Osteoblast (primary cell): ENCODE results near the gene EPAS1. TPM values are rescaled to one million over a fixed set of nuclear protein-coding genes. Genes with fewer than 3 reads are reported as not detected.
A peak's percentile ranks its signal among the peaks of the same experiment; 100 is the strongest.

Experiments used
- DNase-seq: peaks from one replicate; pipeline ENCODE4 v3.0.0; 2011; ENCODE audit warnings: low spot score, mixed read lengths; ENCODE audit not compliant: insufficient read length; ENCODE audit errors: missing footprints
- H2AFZ ChIP-seq: 2 replicates; pipeline ENCODE4 v1.6.0; 2011; ENCODE audit warnings: mild to moderate bottlenecking, low read length
- H3K27ac ChIP-seq: 2 replicates; pipeline ENCODE4 v1.5.1; 2011; ENCODE audit warnings: mild to moderate bottlenecking, low read depth, low read length, moderate library complexity
- H3K27me3 ChIP-seq: 2 replicates; pipeline ENCODE4 v1.6.0; 2012; ENCODE audit warnings: mild to moderate bottlenecking, control low read depth, inconsistent platforms, low read length, moderate library complexity; ENCODE audit not compliant: insufficient read depth
- H3K36me3 ChIP-seq: 2 replicates; pipeline ENCODE4 v1.5.1; 2011; ENCODE audit warnings: mild to moderate bottlenecking, low read length, control low read depth, moderate library complexity; ENCODE audit not compliant: insufficient read depth
- H3K4me1 ChIP-seq: 2 replicates; pipeline ENCODE4 v1.5.1; 2011; ENCODE audit warnings: mild to moderate bottlenecking, low read length, control low read depth, moderate library complexity; ENCODE audit not compliant: insufficient read depth
- H3K4me2 ChIP-seq: 2 replicates; pipeline ENCODE4 v1.6.0; 2011; ENCODE audit warnings: mild to moderate bottlenecking, low read length; ENCODE audit not compliant: insufficient read depth
- H3K4me3 ChIP-seq: fragments of 200-600 bp; sonication (generic); 3 replicates; pipeline ENCODE4 v1.5.1; 2012; ENCODE audit warnings: mild to moderate bottlenecking, low read length, inconsistent platforms; ENCODE audit not compliant: insufficient read depth
- H3K79me2 ChIP-seq: 2 replicates; pipeline ENCODE4 v1.6.0; 2012; ENCODE audit warnings: mild to moderate bottlenecking, low read length, control low read depth, inconsistent platforms; ENCODE audit not compliant: insufficient read depth
- H3K9me3 ChIP-seq: 2 replicates; pipeline ENCODE4 v1.5.1; 2011; ENCODE audit warnings: low read depth, low read length, control low read depth
- H4K20me1 ChIP-seq: 2 replicates; pipeline ENCODE4 v1.6.0; 2012; ENCODE audit warnings: mild to moderate bottlenecking, low read length, control low read depth; ENCODE audit not compliant: insufficient read depth
- total RNA-seq: library from RNA; depleted of rRNA; stranded (reverse); fragments of >200 nt; gene quantifications from 2 replicates; pipeline ENCODE4 v1.2.3, GENCODE V29; 2012
- TF ChIP-seq, protein P1 (sequence below): IDR thresholded peaks from 2 replicates; pipeline ENCODE4 v1.5.1; 2011; ENCODE audit warnings: mild to moderate bottlenecking, low read depth, low read length, moderate library complexity; ENCODE audit errors: extremely low read depth

Gene EPAS1
- total RNA-seq, 1 donor, result 260 TPM

DNA sequence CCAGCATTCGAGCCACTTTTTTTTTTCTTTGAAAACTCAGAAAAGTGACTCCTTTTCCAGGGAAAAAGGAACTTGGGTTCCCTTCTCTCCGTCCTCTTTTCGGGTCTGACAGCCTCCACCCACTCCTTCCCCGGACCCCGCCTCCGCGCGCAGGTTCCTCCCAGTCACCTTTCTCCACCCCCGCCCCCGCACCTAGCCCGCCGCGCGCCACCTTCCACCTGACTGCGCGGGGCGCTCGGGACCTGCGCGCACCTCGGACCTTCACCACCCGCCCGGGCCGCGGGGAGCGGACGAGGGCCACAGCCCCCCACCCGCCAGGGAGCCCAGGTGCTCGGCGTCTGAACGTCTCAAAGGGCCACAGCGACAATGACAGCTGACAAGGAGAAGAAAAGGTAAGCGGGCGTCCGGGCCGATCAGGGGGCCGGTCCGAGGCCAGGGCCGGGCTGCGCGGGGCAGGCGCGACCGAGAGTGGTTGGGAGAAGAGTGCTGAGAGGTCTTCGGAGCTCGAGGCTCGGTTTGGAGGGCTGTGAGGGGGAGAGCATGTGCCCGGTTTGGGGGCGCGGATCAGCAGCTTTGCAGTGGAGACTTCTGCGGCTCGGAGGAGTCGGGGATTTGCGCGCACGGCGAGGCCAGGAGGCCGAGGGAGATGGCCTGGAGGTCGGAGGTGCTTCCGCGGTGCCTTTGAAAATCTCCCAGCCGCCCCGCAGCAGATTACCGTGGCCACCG, 502 bp downstream of the EPAS1 start:
- Histone ChIP-seq H3K27ac (peak overlapping the region; percentile 83), H3K9me3 (no peaks in the 10 kb centered on the region)
- TF ChIP-seq, protein P1, sequence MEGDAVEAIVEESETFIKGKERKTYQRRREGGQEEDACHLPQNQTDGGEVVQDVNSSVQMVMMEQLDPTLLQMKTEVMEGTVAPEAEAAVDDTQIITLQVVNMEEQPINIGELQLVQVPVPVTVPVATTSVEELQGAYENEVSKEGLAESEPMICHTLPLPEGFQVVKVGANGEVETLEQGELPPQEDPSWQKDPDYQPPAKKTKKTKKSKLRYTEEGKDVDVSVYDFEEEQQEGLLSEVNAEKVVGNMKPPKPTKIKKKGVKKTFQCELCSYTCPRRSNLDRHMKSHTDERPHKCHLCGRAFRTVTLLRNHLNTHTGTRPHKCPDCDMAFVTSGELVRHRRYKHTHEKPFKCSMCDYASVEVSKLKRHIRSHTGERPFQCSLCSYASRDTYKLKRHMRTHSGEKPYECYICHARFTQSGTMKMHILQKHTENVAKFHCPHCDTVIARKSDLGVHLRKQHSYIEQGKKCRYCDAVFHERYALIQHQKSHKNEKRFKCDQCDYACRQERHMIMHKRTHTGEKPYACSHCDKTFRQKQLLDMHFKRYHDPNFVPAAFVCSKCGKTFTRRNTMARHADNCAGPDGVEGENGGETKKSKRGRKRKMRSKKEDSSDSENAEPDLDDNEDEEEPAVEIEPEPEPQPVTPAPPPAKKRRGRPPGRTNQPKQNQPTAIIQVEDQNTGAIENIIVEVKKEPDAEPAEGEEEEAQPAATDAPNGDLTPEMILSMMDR, result no peak

DNA sequence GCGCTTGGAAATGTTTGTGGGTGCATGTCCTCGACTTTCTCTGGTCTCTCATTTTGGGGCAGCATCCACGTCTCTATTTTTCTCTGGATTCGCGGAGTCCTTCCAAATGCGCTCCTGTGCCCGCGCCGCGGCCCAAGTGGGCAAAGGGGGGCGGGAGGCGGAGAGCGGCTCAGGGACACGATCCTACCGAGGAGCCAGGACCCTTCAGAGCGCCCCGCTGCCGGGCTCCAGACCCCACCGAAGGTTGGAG, 990 bp downstream of the EPAS1 start:
- Histone ChIP-seq H3K27me3 (no peaks in the 10 kb centered on the region), H3K4me1 (peaks cover 23% of the 10 kb centered on the region), H3K27ac (peak overlapping the region; percentile 83), H3K9me3 (no peaks in the 10 kb centered on the region), H3K79me2 (peaks cover 59% of the 10 kb centered on the region), H3K36me3 (no peaks in the 10 kb centered on the region), H3K4me3 (peak overlapping the region; percentile 99), H3K4me2 (peak overlapping the region; percentile 98), H2AFZ (peak overlapping the region; percentile 57), H4K20me1 (peaks cover 33% of the 10 kb centered on the region)
- no peak for DNase-seq
- TF ChIP-seq, protein P1, result no peak

More for the DNA sequence above, 502 bp downstream of the EPAS1 start:
- Histone ChIP-seq H3K4me2 (peak overlapping the region; percentile 98), H3K4me3 (peak overlapping the region; percentile 99), H2AFZ (no peak overlapping the region), H3K36me3 (no peaks in the 10 kb centered on the region), H3K79me2 (peaks cover 54% of the 10 kb centered on the region), H4K20me1 (peaks cover 31% of the 10 kb centered on the region), H3K4me1 (peaks cover 19% of the 10 kb centered on the region), H3K27me3 (no peaks in the 10 kb centered on the region)
- peak; percentile 87 for DNase-seq

DNA sequence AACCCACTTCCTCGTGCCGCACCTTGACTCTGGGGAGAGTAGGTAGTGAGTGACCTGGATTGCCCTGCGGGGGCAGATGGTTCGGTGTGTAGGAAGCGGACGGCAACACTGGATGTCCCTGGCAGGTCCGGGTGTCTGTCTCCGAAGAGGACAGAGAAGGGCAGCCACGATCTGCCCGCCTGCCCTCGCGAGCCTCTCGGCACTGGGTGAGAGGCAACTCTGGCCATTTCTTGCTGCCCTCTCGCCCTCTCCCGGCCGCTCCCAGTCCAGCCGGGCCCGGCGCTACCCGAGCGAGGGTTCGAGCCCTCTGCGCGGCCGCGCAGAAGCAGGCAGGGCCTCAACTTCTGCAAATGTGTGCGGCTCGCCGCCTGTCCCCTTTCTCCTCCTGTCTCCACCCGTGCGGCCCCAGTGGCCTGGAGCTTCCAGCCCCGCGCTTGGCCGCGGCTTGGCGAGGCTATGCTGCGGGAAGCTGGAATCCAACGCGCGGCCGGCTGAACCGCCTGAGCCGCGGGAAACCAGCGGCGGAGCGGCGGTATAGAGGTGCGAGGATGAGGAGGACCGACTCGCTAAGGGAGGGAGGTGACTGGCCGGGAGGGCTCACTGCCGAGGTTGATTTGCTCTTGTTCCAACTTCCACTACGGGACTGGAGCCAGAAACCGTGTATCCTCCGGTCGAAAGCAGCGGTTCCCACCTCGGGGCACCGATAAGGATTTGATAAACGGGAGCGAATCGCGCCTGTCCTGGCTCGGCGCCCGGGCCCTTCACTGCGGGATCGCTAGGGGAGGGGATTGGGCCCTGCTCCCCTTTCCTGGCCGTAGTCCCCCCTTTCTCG, 1.5 kb downstream of the EPAS1 start:
- DNase-seq, result peak; percentile 97
- Histone ChIP-seq H3K4me3 (peak overlapping the region; percentile 99), H3K79me2 (peaks cover 64% of the 10 kb centered on the region), H3K27ac (peak overlapping the region; percentile 83), H2AFZ (peak overlapping the region; percentile 57), H3K4me2 (peak overlapping the region; percentile 98), H3K27me3 (no peaks in the 10 kb centered on the region), H4K20me1 (peaks cover 38% of the 10 kb centered on the region), H3K36me3 (no peaks in the 10 kb centered on the region), H3K9me3 (no peaks in the 10 kb centered on the region), H3K4me1 (peaks cover 28% of the 10 kb centered on the region)
- TF ChIP-seq, protein P1, result peak; percentile 21
